Measurements from ENCODE around the gene ZNF740.

DNA sequence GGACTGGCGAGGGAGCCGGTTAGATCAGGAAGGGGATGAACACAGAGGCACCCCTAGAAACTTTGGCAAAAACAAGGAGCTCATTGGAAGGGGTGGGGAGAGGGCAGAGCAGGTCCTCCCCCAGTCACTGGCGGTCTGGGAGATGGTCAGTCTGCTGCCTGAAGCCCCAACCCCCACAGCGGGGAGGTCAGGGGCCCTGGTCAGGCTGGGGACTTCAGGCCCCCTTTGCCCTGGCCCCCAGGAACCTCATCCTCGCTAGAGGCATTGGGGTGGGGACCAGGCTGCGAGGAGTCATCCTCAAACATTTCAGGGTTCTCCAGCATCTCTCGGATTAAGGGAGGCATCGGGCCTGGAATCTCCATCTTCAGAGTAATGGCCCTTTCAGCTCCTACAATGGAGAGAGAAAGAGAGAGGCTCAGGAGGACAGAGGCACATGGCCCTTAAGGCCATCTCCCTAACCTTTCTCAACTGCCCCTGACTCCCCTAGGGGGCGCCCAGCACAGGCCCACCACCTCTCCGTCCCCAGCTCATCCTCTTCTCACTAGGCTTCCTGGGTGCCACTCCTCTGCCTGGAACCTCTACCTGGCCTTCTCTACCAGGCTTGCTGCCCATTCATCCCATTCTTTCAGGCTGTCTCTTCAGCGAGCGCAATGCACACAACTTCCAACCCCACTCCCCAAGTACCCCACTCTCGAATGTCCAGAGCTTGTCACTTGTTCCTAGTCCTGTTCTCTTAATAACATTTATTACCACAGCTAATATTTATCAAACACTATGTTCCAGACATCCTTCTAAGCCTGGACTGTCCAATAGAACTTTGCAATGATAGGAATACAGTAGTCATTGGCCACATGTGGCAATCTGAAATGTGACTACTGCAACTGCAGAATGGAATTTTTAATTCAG, 31.2 kb downstream of the ZNF740 start:
- peak in 1 of 3 experiments; percentile 54 for TF ChIP-seq CTCF (optimal IDR thresholded peaks at IDR 0.05 in 1 of 3, IDR thresholded peaks at IDR 0.05 in 1 of 3, conservative IDR thresholded peaks at IDR 0.05 in 1 of 3; ENCODE audit: extremely low read depth in 1 of 3, insufficient read depth in 2 of 3, low read length in 3 of 3)
- no peak for TF ChIP-seq EZH2 (IDR thresholded peaks at IDR 0.05; ENCODE audit: low read length)
